G401 (cell line): ENCODE results near the gene NTSR1. TPM values are rescaled to one million over a fixed set of nuclear protein-coding genes. Genes with fewer than 3 reads are reported as not detected.
A peak's percentile ranks its signal among the peaks of the same experiment; 100 is the strongest.

ENCODE experiments used
- DNase-seq: peaks from one replicate; pipeline ENCODE4 v3.0.0-alpha.2; 2015; ENCODE audit warnings: low spot score
- in situ Hi-C: cut with HindIII; loops from 2 replicates; pipeline ENCODE4 v1.10.0; 2016; ENCODE audit warnings: low sequenced_read_pairs, mixed read lengths
- total RNA-seq: library from RNA; depleted of rRNA; stranded (reverse); fragments of >200 nt; shearing (Covaris generic); gene quantifications from 2 replicates; pipeline ENCODE4 v1.2.3, GENCODE V29; 2014

NTSR1 gene
- total RNA-seq, 1 experiment from 2014 or later: not detected

GRCh38 chr20:62719250-62719935 lies 10.8 kb downstream of the NTSR1 start:
- DNase-seq: no peak

GRCh38 chr20:62721511-62722370 lies 13.1 kb downstream of the NTSR1 start:
- no peak for DNase-seq
- in situ Hi-C loops: no loop called here

More at GRCh38 chr20:62719250-62719935, 10.8 kb downstream of the NTSR1 start:
- in situ Hi-C loops: no loop called here

DNA sequence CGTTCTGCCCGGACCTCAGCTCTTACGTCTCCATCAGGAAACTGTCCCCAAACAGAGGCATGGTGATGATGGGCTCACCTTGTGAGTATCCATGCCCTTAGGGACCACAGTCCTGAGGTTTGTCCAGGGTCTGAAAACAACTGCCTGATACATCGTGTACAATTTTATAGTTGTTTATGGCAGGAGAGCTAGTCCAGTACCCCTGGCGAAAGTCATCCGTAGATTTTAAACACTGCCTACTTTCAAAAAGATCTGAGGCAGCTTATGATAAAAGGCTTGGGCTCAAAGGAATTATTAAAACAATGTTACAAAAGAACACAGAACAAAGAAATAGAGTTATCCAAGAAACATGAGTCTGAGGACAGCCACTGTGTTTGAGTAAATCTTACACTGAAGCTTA lies 14.0 kb downstream of the NTSR1 start:
- no peak for DNase-seq
- in situ Hi-C loops: no loop called here

DNA sequence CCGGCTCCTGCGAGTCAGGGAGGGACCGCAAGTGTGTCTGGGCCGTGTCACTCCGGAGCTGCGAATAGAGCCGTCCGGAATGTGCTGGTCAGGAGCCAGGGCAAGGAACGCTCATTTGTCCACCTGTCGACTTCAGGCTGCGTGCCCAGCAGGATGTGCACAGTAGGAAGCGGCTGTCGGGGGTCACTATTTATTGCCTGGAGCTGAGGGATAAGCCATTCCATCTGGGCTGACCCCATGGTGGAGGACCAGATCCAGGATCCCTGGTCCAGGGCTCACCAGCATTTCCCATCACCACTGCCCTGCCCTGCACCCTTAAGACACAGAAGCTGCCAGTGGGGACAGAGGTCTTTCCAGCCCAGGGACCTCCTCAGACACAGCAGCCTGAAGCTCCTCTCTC lies 14.7 kb downstream of the NTSR1 start:
- in situ Hi-C loops: no loop called here
- DNase-seq: peak; percentile 63

DNA sequence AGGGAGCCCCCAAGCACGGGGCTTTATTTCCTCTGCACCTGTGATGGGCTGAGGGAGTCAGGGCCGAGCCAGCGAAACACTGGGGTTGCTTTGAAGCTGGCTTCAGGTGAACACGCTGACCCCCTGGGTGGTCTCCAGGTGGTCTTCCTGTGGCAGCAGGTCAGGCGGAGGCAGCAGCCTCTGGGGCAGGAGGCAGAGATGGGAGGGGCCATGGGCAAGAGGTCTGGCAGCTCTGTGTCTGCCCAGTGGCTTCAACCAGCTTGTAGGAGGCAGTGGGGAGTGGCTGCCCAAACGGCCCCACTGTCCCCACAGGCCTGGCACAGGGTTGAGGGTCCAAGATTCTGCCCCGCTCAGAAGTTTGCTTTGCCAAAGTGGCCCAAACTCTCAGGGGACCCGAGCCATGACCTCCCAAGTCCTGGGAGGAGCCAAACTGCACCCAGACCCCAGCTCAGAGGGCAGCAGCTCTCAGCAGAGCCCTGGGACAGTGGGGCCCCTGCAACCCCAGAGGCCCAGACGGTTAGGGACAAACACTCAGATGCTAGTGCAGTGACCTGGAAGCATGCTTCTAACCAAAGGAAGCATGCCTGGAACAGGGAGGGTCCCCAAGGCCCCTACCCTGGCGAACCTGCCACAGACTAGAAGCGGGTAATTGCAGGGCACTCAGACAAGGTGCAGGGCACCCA lies 15.3 kb downstream of the NTSR1 start:
- in situ Hi-C loops: no loop called here
- no peak for DNase-seq

GRCh38 chr20:62724692-62725595 lies 16.3 kb downstream of the NTSR1 start:
- in situ Hi-C loops: no loop called here
- no peak for DNase-seq

DNA sequence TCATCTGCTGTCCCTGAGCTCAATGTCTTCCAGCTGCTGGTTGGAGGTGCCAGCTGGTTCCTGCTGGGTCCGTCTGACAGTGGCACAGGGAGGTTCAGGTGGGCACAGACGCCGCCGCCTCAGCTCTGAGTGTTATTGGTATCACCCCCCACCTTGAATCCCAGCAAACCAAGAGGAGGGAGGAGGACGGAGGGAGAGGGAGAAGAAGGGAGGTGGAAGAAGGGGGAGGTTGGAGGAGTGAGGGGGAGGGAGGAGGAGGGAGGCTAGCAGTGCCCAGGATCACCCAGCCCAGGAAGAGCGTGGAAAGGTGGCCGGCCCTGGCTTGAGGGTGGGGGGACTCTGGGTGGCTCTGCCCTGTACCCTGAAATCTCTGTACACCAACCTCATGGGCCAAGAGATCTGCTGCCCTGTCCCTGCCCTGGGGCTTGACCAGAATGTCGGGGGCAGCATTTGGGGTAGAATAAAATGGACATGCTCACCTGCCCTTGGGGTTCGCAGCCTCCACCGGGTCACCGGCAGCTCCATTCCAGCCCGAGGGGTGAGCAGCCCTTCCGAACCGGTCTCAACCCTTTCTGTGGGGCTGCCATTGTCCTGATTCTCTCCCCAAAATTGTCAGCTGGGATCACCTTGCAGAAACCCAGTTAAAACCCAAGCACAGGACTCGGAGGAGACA lies 17.1 kb downstream of the NTSR1 start:
- DNase-seq: no peak
- in situ Hi-C loops: no loop called here

DNA sequence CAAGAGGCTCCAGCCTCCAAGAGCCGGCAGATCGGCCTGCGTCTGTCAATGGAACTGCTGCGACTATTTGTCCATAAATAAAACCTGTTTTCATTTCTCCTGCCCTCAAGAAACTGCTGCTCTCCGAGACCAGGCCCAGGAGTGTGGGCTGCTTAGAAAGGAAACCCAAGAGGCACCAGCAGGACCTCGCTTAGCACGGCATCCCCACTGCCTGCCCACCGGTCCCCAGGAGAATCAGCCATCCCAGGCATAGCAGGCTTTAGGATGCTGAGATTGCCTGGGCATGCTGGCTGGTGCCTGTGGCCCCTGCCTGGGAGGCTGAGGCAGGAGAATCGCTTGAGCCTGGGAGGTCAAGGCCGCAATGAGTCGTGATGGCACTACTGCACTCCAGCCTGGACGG lies 17.6 kb downstream of the NTSR1 start:
- in situ Hi-C loops: no loop called here

DNA sequence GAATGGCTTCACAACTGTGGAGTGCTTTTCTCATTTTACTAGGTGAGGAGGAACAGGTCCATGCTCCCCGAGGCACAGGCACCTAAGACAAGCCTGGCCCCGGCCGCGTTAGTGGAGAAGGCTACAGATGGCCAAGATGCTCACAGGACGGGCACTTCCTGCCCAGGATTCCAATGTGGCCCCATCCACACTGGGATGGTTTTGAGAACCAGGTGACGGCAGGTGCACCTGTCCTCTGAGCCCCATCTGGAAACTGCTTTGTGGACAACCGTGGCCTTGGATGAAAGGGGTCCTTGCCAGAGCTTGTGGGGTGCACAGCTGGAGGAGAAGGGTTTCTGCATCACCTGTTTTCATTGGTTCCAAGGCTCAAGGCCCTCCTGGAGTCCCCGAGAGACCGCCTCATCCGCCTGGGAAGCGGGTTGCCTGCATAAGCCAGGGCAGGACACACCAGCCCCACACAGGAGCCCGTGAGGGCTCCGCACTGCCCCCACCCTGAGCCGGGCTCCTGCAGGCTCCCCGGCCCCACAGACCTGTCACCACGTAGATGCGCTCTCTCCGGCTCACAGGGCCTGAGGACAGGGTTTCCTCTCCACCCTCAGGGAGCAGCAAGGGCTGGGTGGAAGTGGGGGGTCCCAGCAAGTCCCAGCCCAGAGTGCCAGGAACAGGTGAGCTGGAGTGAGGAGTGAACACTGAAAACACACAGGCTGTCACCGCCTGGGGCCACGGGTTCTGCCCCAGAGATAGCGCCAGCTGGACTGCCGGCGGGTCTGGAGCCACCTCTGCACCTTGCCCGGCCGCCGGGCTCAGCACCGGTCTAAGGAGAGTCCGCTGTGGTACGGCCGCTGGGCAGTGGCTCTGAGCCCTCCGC lies 18.3 kb downstream of the NTSR1 start:
- in situ Hi-C loops: no loop called here

More for the DNA sequence above, 17.6 kb downstream of the NTSR1 start:
- no peak for DNase-seq

GRCh38 chr20:62727584-62728027 lies 19.0 kb downstream of the NTSR1 start:
- in situ Hi-C loops: no loop called here
- no peak for DNase-seq

More for the DNA sequence above, 18.3 kb downstream of the NTSR1 start:
- no peak for DNase-seq

DNA sequence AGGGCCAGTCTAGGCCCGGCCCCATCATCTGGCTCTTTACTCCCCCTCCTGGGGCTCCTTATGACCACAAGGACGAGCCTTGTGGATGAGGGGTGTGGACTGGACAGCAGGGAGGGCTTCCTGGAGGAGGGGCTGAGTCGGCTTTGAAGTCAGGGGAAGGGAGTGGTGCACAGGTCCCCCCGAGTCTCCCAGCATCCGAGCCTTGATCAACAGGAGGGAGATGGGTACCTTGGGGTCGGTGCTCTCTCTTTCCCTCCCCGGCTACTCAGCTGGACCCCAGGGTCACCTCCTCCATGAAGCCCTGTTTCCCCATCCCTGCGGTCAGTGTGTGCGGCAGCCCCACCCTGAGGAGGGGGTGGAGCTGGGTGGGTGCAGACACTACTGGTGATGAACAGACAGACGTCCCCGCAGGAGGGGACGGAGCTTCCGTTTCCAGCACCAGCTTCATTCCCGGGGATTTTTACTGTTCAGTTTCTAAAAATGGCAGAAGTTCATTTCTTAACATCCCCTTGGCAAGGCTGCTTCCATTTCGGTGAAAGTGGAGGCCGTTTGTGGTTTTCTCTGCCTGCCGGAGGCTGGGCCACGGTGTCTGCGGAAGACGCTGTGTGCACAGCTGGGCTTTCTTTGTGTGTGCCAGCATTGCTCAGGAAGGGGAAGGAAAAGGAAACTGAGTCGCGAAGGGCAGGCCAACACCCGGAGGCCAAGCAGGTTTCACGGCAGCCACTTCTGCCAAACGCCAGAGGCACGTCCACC lies 19.6 kb downstream of the NTSR1 start:
- no peak for DNase-seq
- in situ Hi-C loops: no loop called here

- in situ Hi-C loops: no loop called here
- DNase-seq: no peak
Observed at GRCh38 chr20:62728781-62729300, 20.2 kb downstream of the NTSR1 start.

DNA sequence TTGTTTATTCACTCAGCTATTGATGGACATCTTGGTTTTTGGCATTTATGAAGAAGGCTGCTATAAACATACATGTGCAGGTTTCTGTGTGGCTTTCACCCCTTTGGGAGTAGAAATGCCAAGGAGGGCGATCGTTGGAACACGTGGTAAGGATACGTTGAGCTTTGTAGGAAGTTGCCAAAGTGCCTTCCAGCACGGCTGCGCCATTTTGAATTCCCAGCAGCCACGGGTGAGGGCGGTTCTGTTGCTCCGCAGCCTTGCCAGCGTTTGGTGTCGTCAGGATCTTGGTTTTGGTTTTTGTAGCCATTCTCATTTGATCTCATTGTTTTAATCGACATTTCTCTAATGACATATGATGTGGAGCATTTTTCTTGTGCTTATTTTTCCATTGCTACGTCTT lies 21.8 kb downstream of the NTSR1 start:
- no peak for DNase-seq
- in situ Hi-C loops: no loop called here

- no peak for DNase-seq
- in situ Hi-C loops: no loop called here
Observed at GRCh38 chr20:62732031-62732760, 23.6 kb downstream of the NTSR1 start.

DNA sequence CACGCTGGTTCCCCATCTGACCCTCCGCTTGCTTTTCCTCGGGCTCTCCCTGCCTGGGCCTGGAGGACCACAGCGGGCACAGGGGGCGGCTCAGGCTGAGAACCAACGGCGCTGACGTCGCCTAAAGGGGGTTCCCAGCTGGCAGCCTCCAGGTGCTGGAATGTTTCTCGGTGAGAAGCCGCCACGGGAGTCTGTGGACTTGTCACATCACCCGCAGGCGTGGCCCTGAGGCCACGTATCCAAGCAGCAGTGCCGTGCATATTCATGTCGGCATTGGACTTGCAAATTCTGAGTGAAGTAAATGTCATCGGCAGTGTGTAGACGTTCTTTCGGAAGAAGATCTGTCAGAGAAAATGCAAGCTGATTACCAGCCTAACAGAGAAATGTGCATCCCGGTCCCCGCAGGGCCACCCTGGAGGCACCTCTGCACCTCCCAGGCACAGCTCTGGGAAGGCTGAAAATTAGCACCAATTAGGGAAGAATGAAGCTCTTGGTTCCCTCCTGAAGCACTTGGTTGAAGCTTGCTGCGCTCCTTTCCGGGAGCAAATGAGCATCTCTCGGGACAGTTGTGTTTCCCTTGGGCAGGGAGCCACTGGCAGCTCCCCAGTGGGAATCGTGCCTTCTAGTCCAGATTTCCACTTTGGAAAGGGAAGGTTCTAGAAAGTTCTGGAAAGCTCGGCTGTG lies 24.3 kb downstream of the NTSR1 start:
- no peak for DNase-seq
- in situ Hi-C loops: no loop called here

DNA sequence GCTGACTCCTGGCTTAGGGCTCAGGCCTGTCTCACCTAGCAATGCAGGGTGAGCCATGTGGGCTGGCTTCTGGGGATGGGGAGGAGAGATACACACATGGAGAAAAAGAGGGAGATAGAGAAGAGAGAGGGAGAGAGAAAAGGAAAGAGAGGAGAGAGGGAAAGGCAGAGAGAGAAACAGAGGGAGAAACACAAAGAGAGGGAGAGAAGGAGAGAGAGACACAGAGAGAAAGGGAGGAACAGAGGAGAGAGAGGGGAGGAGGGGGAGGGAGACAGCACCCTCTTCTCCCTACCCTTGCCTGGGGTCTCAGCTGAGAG lies 24.8 kb downstream of the NTSR1 start:
- DNase-seq: no peak
- in situ Hi-C loops: no loop called here
